SK-N-SH (cell line): ENCODE results near the gene KIAA0232. TPM values are rescaled to one million over a fixed set of nuclear protein-coding genes. Genes with fewer than 3 reads are reported as not detected.

Source experiments
- CTCF ChIA-PET: fragments of 300-600, 350-600 bp; formaldehyde crosslinking; extraction: SDS; loops from one replicate; lab custom pipeline; 2021; lab: Yijun Ruan, JAX
- POLR2A ChIA-PET: fragments of 350-600 bp; sonication (Branson Sonifier 250); formaldehyde crosslinking; extraction: SDS; loops from one replicate; lab custom pipeline; 2020; ENCODE audit warnings: antibody characterized with exemption, inconsistent platforms; lab: Yijun Ruan, JAX
- DNase-seq: peaks from one replicate; pipeline ENCODE4 v3.0.0; 2012
- H2AFZ ChIP-seq: fragments of 200-600 bp; sonication (generic); 2 replicates; pipeline ENCODE4 v1.8.1; 2016; ENCODE audit warnings: antibody characterized with exemption, mild to moderate bottlenecking, low read depth
- H3F3A ChIP-seq: fragments of 200-600 bp; sonication (generic); replicated peaks from 2 replicates; pipeline ENCODE3; 2016; ENCODE audit warnings: antibody characterized with exemption, mild to moderate bottlenecking; ENCODE audit not compliant: insufficient read depth
- H3K27ac ChIP-seq, 2 experiments: fragments of 200-500 bp in 1 of 2; fragments of 200-600 bp in 1 of 2; sonication (Bioruptor generic) in 1 of 2; sonication (generic), shearing (Covaris generic) in 1 of 2; 2 replicates each; pipeline versions ENCODE4 v1.5.1 to v1.6.1; 2014 to 2016; ENCODE audit warnings: low read depth in 2 of 2, inconsistent platforms in 1 of 2, low read length in 1 of 2, mild to moderate bottlenecking in 1 of 2, mixed read lengths in 1 of 2
- H3K27me3 ChIP-seq: fragments of 200-600 bp; sonication (generic), shearing (Covaris generic); 2 replicates; pipeline ENCODE4 v1.6.1; 2016; ENCODE audit warnings: mixed run types; ENCODE audit not compliant: insufficient read depth
- H3K36me3 ChIP-seq, 2 experiments: fragments of 200-500 bp in 1 of 2; fragments of 200-600 bp in 1 of 2; sonication (Bioruptor generic) in 1 of 2; sonication (generic) in 1 of 2; replicated peaks in 1 of 2; 2 replicates each; pipeline versions ENCODE3 to v1.5.1; 2014 to 2016; ENCODE audit warnings: low read length in 1 of 2, mild to moderate bottlenecking in 1 of 2; ENCODE audit not compliant: insufficient read depth in 2 of 2, control insufficient read depth in 1 of 2
- H3K4me1 ChIP-seq, 2 experiments: fragments of 200-500 bp in 1 of 2; fragments of 200-600 bp in 1 of 2; sonication (Bioruptor generic) in 1 of 2; sonication (generic), shearing (Covaris generic) in 1 of 2; 2 replicates each; pipeline versions ENCODE4 v1.5.1 to v1.6.1; 2014 to 2016; ENCODE audit warnings: low read depth in 1 of 2, low read length in 1 of 2, mixed run types in 1 of 2; ENCODE audit not compliant: insufficient read depth in 2 of 2, control insufficient read depth in 1 of 2
- H3K4me2 ChIP-seq: fragments of 200-600 bp; sonication (generic), shearing (Covaris generic); 2 replicates; pipeline ENCODE4 v1.6.1; 2017; ENCODE audit warnings: mixed run types
- H3K4me3 ChIP-seq, 2 experiments: fragments of 200-500 bp in 1 of 2; fragments of 200-600 bp in 1 of 2; sonication (Bioruptor generic) in 1 of 2; sonication (generic), shearing (Covaris generic) in 1 of 2; 2 replicates each; pipeline versions ENCODE4 v1.5.1 to v1.8.1; 2014 to 2016; ENCODE audit warnings: low read depth in 2 of 2, inconsistent platforms in 1 of 2, low read length in 1 of 2, mild to moderate bottlenecking in 1 of 2, mixed read lengths in 1 of 2, moderate library complexity in 1 of 2
- H3K79me2 ChIP-seq: fragments of 200-600 bp; sonication (generic); 2 replicates; pipeline ENCODE4 v1.8.1; 2017; ENCODE audit warnings: mild to moderate bottlenecking; ENCODE audit not compliant: insufficient read depth
- H3K9ac ChIP-seq: fragments of 200-600 bp; sonication (generic); 2 replicates; pipeline ENCODE4 v1.6.1; 2017; ENCODE audit warnings: mixed run types
- H3K9me2 ChIP-seq: fragments of 200-600 bp; sonication (generic); 2 replicates; pipeline ENCODE4 v1.6.1; 2017; ENCODE audit warnings: mixed run types
- H3K9me3 ChIP-seq: fragments of 200-600 bp; sonication (generic); 2 replicates; pipeline ENCODE4 v1.6.1; 2017; ENCODE audit warnings: mixed run types, mild to moderate bottlenecking, moderate library complexity
- H4K20me1 ChIP-seq: fragments of 200-600 bp; sonication (generic); 2 replicates; pipeline ENCODE4 v1.6.1; 2017; ENCODE audit warnings: mild to moderate bottlenecking, mixed run types; ENCODE audit not compliant: insufficient read depth
- CHD2 ChIP-seq: fragments of 150-350 bp; IDR thresholded peaks from 2 replicates; pipeline ENCODE4 v1.6.1; 2018; ENCODE audit warnings: low read length; ENCODE audit not compliant: partially characterized antibody
- ELF1 ChIP-seq: IDR thresholded peaks from 2 replicates; pipeline ENCODE4 v1.4.0; 2012
- EP300 ChIP-seq, 2 experiments: IDR thresholded peaks; 2 replicates each; pipeline versions ENCODE4 v1.4.0 to v1.6.1; 2012; ENCODE audit warnings: borderline replicate concordance in 1 of 2, low read depth in 1 of 2, low read length in 1 of 2
- EZH2phosphoT487 ChIP-seq: fragments of 200-600 bp; sonication (generic); IDR thresholded peaks from 2 replicates; pipeline ENCODE4 v1.6.1; 2017; ENCODE audit warnings: low read depth, mixed run types, mild to moderate bottlenecking, antibody characterized with exemption, moderate library complexity, borderline replicate concordance
- FOXM1 ChIP-seq: IDR thresholded peaks from 2 replicates; pipeline ENCODE4 v1.4.0; 2012; ENCODE audit warnings: low read depth, mild to moderate bottlenecking
- GABPA ChIP-seq: IDR thresholded peaks from 2 replicates; pipeline ENCODE4 v1.4.0; 2012; ENCODE audit warnings: low read depth, mild to moderate bottlenecking
- GATA2 ChIP-seq: sonication (generic); formaldehyde crosslinking; IDR thresholded peaks from 2 replicates; pipeline ENCODE4 v1.5.0; 2020; ENCODE audit warnings: mild to moderate bottlenecking, missing genetic modification reagents
- JUND ChIP-seq: IDR thresholded peaks from 2 replicates; pipeline ENCODE4 v1.4.0; 2012
- MEF2A ChIP-seq: IDR thresholded peaks from 2 replicates; pipeline ENCODE4 v1.4.0; 2012; ENCODE audit warnings: low read depth, borderline replicate concordance
- MXI1 ChIP-seq: IDR thresholded peaks from 2 replicates; pipeline ENCODE4 v1.6.1; 2012; ENCODE audit warnings: mild to moderate bottlenecking, low read depth, low read length, improper control_type of control experiment
- NFIC ChIP-seq: IDR thresholded peaks from 2 replicates; pipeline ENCODE4 v1.4.0; 2012; ENCODE audit warnings: borderline replicate concordance
- PBX3 ChIP-seq: IDR thresholded peaks from 2 replicates; pipeline ENCODE4; 2012
- POLR2AphosphoS5 ChIP-seq: IDR thresholded peaks from 2 replicates; pipeline ENCODE4 v1.6.1; 2012; ENCODE audit warnings: low read depth, low read length
- RAD21 ChIP-seq: IDR thresholded peaks from 2 replicates; pipeline ENCODE4 v1.6.1; 2012; ENCODE audit warnings: mild to moderate bottlenecking, low read length
- RCOR1 ChIP-seq: fragments of 150-350 bp; IDR thresholded peaks from 2 replicates; pipeline ENCODE4 v1.6.1; 2017; ENCODE audit warnings: antibody characterized with exemption, low read length
- RFX5 ChIP-seq: IDR thresholded peaks from 2 replicates; pipeline ENCODE4 v1.6.1; 2012; ENCODE audit warnings: mild to moderate bottlenecking, improper control_type of control experiment, low read length
- SIN3A ChIP-seq: IDR thresholded peaks from 2 replicates; pipeline ENCODE4 v1.6.1; 2012; ENCODE audit warnings: low read depth, mild to moderate bottlenecking, low read length, moderate library complexity, borderline replicate concordance
- SMC3 ChIP-seq: IDR thresholded peaks from 2 replicates; pipeline ENCODE4 v1.6.1; 2012; ENCODE audit warnings: low read depth, low read length, improper control_type of control experiment
- TAF1 ChIP-seq: IDR thresholded peaks from 2 replicates; pipeline ENCODE4 v1.6.1; 2012; ENCODE audit warnings: low read depth, mild to moderate bottlenecking, low read length, moderate library complexity, borderline replicate concordance
- TCF12 ChIP-seq: IDR thresholded peaks from 2 replicates; pipeline ENCODE4 v1.4.0; 2012
- TEAD4 ChIP-seq: IDR thresholded peaks from 2 replicates; pipeline ENCODE4 v1.4.0; 2012; ENCODE audit warnings: mild to moderate bottlenecking, borderline replicate concordance; ENCODE audit not compliant: insufficient read depth
- USF1 ChIP-seq: IDR thresholded peaks from 2 replicates; pipeline ENCODE4 v1.4.0; 2012; ENCODE audit warnings: low read depth, borderline replicate concordance
- USF2 ChIP-seq: fragments of 150-350 bp; IDR thresholded peaks from 2 replicates; pipeline ENCODE4 v1.6.1; 2017; ENCODE audit warnings: antibody characterized with exemption, low read length, low read depth, borderline replicate concordance
- YY1 ChIP-seq: IDR thresholded peaks from 2 replicates; pipeline ENCODE4 v1.4.0; 2012; ENCODE audit warnings: low read depth, mild to moderate bottlenecking
- WGBS: methylation state at CpG from one replicate; pipeline ENCODE4 v1.1.6; 2017; ENCODE audit warnings: low lambda C conversion rate; 5-methylcytosine and 5-hydroxymethylcytosine counted together
- polyA plus RNA-seq, 3 experiments: library from polyadenylated mRNA; depleted of rRNA; stranded (reverse); fragments of >200 nt; gene quantifications; 2 replicates each; pipeline ENCODE4 v1.2.3, GENCODE V29; 2012

Gene KIAA0232
- polyA plus RNA-seq, 1 of the 3 experiments (the other 2 are of a cell fraction) = 5.7 TPM

GRCh38 chr4:6772223-6772928 lies 10.2 kb upstream of the KIAA0232 start:
- Histone ChIP-seq H3K79me2 (no peaks in the 10 kb centered on the region), H3K36me3 (no peaks in the 10 kb centered on the region), H3K9ac (no peak overlapping the region)
- no peak for TF ChIP-seq ELF1
- no peak for TF ChIP-seq FOXM1
- no peak for TF ChIP-seq GATA2 (CRISPR knock-in tag)
- TF ChIP-seq RCOR1 = peak; percentile 75
- peak; percentile 27 for TF ChIP-seq TCF12
- TF ChIP-seq SIN3A = no peak
- TF ChIP-seq TAF1 = no peak
- no peak for TF ChIP-seq RAD21
- TF ChIP-seq EZH2phosphoT487 = no peak
- no peak for TF ChIP-seq EP300 (IDR thresholded peaks at IDR 0.05; ENCODE audit: borderline replicate concordance in 1 of 2, low read depth in 1 of 2, low read length in 1 of 2)
- no peak for TF ChIP-seq SMC3
- TF ChIP-seq JUND = no peak
- TF ChIP-seq YY1 = no peak
- no peak for TF ChIP-seq MXI1
- TF ChIP-seq GABPA = no peak
- no peak for TF ChIP-seq USF2
- TF ChIP-seq CHD2 = no peak
- no peak for TF ChIP-seq TEAD4
- peak; percentile 67 for TF ChIP-seq PBX3
- no peak for TF ChIP-seq POLR2AphosphoS5
- no peak for TF ChIP-seq USF1
- TF ChIP-seq MEF2A = no peak
- TF ChIP-seq RFX5 = no peak
- no peak for TF ChIP-seq NFIC
- TF ChIP-seq, all 33 proteins: peak for 3
- Histone ChIP-seq H2AFZ (no peak overlapping the region), H3K27me3 (peaks cover 6% of the 10 kb centered on the region), H4K20me1 (no peaks in the 10 kb centered on the region), H3K4me3 (no peak overlapping the region), H3K27ac (no peak overlapping the region), H3F3A (no peaks in the 10 kb centered on the region), H3K4me2 (no peak overlapping the region), H3K9me2 (no peaks in the 10 kb centered on the region), H3K4me1 (peaks cover 0 to 9% of the 10 kb centered on the region in 2 experiments; a peak in 1 of 4 replicates), H3K9me3 (no peaks in the 10 kb centered on the region)
- POLR2A ChIA-PET = no interaction called here
- 56% methylated on average over 8 of the region's 10 CpGs for WGBS
- DNase-seq = no peak
- CTCF ChIA-PET = no interaction called here
